CD4-positive, alpha-beta T cell treated with Interleukin-15 for 4 hours (primary cell): Measurements from ENCODE around the gene COX5A.
"Not testable (repeated sequence)": the region's sequence is repeated elsewhere in the genome, so short reads cannot be mapped to it uniquely, and the experiment has no call there.

Source experiments
- DNase-seq: peaks from one replicate; pipeline ENCODE4 v3.0.0-alpha.2; 2020; ENCODE audit warnings: low spot score

The COX5A gene

DNA sequence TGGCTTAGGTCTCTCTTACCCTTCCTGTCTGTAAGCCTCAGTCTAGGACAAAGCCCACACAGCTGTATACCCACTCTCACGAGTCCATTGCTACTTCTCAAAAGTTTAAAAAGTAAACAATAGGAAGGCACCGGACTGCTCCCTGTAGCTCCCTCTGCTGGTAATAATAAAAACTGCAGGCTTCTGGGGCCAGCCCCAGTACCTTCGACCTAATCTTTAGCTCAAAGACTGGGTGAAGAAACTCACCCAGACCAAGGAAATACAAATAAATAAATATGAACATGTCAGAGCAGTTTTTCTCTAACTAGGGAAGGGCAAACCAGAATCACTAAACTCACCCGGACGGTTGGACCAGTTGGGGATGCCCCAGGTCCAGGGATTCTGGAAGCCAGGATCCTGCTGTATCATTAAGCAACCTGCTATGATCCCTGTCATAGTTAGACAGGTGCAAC, 36.2 kb downstream of the COX5A start:
- peak; percentile 80 for DNase-seq

DNA sequence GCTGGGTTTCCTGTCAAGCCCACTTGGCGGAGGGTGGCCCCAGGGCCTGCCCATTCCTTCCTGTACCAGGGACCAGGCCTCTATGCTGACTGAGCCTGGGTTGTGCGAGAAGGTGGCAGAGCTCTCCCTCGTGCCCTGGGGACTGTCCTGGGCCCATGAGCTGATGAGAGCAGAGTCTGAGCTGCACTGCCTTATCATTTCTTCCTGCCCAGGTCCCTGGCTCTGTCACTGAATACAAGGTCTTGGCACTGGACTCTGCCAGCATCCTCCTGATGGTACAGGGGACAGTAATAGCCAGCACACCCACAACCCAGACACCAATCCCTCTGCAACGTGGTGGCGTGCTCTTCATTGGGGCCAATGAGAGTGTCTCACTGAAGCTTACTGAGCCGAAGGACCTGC, 40.6 kb downstream of the COX5A start:
- no peak for DNase-seq

DNA sequence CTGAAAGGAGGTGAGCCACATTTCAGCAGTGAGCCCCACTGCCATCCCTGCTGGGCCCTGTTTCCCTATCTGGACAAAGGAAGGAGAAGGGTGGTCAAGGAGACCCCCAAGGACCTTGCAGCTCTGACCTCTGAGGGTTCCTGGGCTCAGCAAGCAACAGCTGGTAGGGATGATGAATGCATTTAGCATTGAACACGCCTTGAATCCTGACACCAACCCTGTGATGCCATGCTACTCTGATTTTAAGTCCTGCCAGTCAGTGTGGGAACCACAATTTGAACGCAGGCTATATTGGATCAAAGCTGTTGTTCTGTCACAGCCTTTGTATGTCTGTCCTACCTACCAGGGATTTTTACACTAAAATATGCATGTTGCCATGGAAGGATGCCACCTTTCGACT, 41.6 kb downstream of the COX5A start:
- no peak for DNase-seq

DNA sequence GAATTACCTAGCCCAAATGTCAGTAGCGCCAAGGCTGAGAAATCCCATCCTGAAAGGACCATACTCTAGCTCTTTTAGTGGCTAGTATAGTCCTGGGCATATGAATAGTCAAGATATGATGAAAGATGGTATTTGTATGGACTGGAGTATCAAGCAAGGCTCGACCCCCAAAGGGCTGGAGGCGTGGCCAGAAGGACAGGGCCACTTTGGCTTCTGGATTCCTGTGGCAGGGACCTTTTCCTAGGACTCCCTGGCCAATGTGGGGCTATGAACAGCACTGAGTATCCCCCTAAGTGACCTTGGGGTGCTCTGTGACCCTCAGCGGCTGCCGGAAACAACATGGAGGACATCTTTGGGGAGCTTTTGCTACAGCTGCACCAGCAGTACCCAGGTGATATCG, 42.0 kb downstream of the COX5A start:
- DNase-seq = no peak

DNA sequence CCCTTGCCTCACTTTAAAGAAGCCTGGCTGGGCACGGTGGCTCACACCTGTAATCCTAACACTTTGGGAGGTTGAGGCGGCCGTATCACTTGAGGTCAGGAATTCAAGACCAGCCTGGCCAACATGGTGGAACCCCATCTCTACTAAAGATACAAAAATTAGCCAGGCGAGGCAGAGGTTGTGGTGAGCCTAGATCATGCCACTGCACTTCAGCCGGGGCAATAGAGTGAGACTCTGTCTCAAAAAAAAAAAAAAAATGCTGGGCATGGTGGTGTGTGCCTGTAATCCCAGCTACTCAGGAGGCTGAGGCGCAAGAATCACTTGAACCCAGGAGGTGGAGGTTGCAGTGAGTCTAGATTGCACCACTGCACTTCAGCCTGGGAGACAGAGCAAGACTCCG, 43.5 kb downstream of the COX5A start:
- not testable (repeated sequence) for DNase-seq

DNA sequence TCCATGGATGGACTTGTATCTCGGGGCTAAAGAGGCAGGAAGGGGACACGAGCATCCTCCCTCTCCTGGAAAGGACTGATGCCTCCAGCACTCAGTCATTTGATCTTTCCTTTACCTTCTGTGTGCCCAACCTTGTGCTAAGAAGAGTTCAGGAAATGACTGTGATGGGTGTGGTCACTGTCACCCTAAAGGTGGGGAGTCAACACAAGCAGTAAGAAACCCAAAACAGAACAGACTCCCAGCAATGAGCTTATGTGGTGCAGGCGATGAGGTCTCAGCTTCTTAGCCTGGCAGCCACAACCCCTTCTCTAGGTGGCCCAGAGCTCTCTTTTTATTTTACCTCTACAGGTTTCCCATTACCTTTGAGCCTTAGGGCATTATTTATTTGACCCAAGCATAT, 44.2 kb downstream of the COX5A start:
- peak; percentile 75 for DNase-seq

DNA sequence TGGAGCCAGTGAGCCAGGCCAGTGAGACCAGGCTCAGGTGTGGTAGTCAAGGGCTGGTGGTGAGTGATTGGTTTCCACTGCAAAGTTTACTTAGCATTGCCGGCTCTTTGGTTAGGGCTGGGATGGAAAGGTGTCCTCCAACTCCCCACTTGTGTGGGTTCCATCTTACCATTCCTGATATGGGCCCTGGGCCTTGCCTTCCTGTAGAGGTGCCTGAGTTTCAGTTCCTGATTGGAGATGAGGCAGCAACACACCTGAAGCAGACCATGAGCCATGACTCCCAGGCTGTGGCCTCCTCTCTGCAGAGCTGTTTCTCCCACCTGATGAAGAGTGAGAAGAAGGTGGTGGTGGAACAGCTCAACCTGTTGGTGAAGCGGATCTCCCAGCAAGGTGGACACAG, 44.9 kb downstream of the COX5A start:
- DNase-seq = no peak

DNA sequence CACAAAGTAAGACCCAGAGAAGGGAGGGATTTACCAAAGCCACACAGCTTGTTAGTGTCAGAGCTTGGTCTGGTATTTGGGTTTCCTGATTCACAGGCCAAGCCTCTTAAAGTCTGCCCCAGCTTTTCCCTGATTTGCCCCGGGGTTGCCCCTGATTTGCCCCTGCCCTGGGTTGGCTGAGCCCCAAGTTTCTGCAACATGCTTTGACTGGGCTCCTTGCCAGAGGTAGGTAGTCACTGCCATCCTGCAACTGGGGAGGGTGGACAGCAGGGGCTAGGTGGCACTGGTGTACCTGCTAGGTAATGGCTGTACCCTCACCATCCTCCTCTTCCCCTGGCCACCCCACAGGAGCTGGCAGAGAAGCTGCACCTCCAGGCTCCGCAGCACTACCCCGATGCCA, 45.6 kb downstream of the COX5A start:
- DNase-seq = no peak

DNA sequence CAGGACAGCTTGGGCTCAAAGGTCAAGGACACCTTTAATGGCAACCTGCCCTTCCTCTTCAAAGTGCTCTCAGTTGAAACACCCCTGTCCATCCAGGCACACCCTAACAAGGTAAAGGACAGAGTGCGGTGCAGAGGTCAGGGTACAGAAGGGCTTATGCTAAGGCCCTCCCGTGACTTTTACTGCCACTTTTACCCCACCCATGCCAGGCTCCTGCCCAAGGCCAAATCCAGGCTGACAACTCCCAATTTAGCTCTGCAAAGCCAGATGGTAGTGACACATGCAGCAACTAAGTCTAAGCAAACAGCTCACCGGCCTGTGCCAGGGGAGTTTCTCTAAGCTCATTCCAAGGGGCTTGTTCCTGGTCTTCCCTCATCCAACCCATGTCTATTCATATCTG, 46.4 kb downstream of the COX5A start:
- no peak for DNase-seq

DNA sequence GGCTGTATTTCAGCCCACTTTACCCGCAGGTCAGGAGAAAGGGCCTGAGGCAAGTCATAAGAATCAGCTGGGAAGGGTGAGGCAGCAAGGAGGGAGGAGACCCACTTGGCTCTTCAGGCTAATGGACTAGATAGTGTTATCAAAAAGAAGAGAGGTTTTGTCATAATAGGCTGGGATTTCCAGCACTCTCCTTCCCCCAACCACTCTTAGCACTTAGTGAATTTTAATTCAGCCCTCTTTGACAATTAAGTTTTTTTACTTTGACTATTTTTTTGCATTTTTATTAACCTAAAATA, 47.3 kb downstream of the COX5A start:
- no peak for DNase-seq

DNA sequence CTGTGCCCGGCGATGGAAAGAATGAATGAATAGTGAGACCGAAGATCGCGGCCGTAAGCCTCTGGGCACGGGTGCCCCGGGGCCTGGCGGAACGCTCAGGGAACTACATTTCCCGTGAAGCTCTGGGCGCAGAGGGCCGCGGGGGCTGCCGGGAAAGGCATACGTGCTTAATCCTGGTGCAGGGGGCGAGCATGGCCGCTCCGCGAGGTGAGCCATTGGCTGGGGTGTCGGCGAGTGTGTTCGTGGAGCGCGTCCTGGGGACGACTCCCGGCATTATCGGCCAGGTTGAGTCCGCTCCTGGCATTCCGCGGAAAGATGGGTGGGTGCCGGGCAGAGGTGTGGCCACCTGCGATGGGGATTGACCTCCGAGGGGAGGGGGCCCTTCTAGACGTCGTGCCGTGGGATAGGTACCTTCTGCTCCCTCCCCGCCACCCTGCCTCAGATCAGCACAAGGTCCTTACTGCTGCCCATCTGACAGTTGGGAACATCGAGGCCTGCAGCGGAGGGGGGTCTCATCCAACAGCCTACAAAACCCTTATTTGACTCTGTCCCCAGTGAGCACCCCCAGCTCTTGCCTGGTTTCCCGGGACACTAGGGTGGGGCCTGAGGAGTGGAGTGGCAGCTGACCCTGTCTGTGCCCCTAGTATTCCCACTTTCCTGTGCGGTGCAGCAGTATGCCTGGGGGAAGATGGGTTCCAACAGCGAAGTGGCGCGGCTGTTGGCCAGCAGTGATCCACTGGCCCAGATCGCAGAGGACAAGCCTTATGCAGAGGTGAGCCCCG, 47.8 kb downstream of the COX5A start, which contains the start of gene MPI:
TSS of gene MPI (plus strand) at position 160 of the 782 bp plus-strand sequence. CDS start at position 192, 32 bp downstream.
- peak; percentile 83 for DNase-seq

DNA sequence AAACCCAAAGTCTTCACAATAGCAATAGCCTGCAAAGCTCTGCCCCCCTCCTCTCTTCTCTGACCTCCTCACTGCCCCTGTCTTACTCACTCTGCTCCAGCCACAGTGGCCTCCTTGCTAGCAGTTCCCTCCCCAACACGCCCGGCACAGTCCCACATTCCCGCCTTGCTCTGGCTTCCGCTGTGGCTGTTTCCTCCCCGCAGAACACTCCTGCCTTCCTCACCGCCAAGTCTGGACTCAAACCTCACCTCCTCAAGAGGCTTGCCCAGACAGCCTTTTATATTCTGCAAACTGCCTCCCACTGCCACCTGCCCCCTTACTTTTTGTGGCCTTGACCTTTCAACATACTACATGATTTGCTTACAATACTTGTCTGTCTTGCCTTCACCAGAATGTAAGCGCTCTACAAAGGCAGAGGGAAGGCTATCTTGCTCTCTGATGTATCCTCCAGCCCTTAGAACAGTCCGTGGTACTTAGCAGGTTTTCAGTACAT, 48.4 kb downstream of the COX5A start:
- DNase-seq = no peak

DNA sequence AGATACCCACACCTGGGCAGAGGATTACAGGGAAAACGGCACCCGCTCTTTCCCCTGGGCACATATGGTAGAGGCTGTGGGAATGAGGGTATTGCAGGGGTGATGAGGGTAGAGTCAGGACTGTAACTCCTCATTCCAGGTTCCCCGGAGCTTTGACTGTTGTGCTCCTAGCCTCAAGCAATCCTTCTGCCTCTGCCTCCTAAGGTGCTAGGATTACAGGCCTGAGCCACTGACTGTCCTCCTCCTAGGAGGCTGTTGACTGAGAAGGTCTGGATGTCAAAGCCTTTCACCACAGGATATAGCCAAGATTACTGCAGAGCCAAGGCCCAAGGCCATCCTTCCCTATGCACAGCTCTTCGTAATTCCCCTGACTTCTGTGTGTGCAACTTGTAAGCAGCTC, 49.2 kb downstream of the COX5A start:
- DNase-seq = no peak

DNA sequence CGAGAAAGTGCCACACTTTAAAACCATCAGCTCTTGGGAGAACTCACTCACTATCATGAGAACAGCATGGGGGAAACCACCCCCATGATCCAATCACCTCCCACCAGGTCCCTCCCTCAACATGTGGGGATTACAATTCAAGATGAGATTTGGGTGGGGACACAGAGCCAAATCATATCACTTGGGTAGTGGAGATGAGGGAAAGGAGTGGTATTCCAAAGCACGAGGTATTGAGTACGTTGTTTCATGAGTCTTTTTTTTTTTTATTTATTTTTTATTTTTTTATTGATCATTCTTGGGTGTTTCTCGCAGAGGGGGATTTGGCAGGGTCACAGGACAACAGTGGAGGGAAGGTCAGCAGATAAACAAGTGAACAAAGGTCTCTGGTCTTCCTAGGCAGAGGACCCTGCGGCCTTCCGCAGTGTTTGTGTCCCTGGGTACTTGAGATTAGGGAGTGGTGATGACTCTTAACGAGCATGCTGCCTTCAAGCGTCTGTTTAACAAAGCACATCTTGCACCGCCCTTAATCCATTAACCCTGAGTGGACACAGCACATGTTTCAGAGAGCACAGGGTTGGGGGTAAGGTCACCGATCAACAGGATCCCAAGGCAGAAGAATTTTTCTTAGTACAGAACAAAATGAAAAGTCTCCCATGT, 50.2 kb downstream of the COX5A start:
- DNase-seq = not testable (repeated sequence)

DNA sequence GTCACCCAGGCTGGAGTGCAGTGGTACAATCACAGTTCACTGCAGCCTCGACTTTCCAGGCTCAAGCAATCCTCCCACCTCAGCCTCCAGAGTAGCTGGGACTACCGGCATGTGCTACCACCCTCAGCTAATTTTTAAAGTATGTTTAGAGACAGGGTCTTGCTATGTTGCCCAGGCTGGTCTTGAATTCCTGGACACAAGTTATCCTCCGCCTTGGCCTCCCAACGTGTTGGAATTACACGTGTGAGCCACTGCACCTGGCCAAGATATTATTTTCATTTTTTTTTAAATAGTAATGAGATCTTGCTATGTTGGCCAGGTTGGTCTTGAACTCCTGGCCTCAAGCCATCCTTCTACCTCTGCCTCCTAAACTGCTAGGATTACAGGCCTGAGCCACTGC, 52.4 kb downstream of the COX5A start:
- DNase-seq = no peak

DNA sequence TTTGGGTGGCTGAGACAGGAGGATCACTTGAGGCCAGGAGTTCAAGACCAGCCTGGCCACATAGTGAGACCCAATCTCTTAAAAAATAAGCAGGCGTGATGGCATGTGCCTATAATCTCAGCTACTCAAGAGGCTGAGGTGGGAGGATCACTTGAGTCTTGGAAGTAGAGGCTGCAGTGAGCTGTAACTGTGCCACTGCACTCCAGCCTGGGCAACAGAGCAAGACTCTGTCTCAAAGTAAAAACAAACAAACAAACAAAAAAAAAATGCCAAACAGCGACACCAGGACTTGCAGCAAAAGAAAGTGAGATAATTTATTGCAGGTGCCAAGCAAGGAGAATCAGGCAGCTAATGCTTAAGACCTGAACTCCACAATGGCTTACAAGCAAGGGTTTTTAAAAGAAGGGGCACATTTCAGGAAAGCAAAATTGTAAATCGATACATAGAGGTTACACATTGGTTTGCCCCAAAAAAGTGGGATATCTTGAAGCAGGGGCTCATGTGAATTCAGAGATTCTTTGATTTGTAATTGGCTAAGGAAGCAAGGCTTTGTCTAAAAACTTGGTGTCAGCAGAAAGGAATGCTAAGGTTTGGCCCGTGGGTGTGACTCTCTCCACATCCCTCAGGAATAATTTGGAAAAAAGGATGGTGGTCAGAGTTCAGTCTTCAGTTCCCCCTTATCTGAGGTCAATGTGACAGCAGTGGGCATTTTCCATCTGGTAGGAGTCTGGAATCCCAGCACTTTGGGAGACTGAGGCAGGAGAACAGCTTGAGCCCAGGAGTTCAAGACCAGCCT, 53.2 kb downstream of the COX5A start:
- DNase-seq = no peak

DNA sequence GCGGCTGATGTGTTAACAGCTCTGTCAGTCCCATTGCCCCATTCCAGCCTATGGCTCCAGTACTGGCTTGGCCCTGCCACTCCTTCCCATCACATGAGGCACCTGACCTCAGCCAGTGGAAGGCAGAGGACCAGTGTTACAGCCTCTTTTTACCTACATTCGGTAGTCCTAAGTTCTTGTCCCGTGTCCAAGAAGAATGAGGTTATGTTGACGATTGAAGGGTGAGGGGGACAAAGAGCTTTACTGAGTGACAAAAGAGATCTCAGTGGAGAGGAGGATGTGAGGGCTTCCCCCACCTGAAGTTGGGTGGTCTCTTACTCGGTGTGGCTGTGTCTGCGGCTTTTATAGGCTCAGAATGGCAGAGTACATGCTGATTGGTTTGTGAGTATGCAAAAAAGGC, 55.3 kb downstream of the COX5A start:
- no peak for DNase-seq

DNA sequence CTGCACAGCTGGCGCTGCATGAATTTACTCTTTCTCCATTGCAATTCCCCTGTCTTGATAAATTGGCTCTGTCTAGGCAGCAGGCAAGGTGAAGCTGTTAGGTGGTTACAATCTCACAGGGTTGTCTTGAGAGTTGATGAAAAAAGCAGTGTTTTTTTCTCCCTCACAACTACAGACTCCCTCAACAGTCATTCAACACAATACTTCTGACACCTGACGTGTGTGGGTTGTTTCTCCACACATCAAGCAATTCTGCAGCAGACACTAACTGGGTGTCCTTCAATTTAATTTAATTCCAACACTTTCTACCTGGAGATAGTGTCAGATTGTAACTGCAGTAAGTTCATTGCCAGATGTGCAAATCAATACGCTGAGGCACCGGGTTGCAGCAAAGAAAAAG, 59.6 kb downstream of the COX5A start:
- no peak for DNase-seq

DNA sequence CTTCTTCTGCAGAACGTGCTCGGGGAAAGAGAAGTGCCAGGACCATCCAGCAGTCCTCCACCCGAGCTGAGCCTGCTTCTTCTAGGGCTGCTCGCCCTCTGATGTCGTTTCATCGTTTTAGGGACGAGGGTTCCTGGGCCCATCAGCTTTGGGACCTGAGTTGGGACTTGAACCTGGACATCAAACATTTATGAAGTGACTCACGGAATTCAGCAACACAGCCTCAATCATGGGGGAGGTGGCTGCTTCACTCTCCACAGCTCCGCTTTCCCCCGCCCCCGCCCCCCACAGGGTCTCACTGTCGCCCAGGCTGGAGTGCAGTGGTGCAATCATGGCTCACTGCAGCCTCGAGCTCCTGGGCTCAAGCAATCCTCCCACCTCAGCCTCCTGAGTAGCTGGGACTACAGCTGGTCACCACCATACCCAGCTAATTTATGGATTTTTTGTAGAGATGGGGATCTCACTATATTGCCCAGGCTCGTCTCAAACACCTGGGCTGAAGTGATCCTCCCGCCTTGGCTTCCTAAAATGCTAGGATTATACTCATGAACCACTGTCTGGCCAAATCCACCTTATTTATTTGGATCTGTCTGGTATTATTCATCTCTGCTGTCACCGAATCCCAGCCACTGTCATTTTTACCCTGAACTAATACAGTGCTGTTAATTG, 64.0 kb downstream of the COX5A start:
- no peak for DNase-seq

DNA sequence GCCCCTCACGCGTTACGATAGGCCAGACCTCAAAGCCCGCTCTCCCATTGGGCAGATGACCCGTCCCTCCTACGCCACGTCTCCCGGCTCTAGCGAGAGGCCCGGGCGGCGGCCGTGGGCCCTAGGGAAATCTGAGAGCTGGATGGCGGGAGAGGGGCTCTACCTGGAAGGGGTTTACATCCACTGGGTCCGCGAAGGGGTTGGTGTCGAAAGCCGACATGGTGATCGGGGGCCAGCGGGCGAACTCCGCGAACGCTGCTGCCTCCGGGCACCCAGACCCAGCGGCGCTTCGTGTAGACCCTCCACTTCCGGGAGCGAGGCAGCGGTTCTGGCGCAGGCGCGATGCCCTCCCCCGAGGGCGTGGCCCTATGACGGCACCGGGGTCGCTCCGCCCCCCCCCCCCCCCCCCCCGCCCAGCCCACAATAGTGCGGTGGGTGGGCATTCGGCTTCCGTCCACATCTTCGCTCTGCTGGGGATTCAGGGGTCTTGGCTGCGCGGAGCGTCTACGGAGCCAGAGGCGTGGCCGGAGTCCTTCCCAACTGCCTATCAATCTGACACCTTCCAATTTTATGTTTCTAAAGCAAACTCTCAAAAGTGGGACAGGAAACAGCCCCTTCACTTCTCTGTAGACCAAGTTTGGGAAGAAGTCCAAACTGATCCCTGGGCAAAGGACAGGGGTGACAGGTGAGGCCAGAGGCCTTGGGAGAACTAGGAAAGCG, 64.7 kb downstream of the COX5A start, which contains the start of gene SCAMP2:
TSS of gene SCAMP2 (minus strand) at position 330 of the 720 bp plus-strand sequence. CDS start at position 220, 110 bp downstream.
- peak; percentile 90 for DNase-seq

DNA sequence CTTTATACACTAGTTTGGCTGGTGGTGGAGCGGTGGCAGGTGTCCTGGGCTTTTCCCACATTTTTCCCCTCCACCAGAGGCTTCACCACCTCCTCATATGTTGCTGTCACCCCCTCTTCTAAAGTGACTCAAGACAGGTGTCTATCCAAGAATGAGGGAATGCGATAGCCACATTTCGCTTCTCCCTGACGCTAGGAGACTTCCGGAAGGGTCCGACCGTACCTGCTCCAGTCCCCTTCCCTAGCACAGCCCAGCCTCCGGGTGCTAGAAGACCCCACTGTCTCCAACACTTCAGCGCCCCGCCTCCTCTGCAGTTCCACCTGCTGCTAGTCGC, 65.2 kb downstream of the COX5A start:
- DNase-seq = no peak
